Stimulated activated CD8-positive, alpha-beta memory T cell treated with anti-CD3 and anti-CD28 coated beads, Interleukin-4, amount 100 ng/mL, for 4 hours (primary cell): ENCODE results near the gene MAP1LC3B2.

Experiments used
- DNase-seq, 2 donors: peaks; one replicate each; pipeline ENCODE4 v3.0.0-alpha.2; 2020; ENCODE audit warnings: low read depth in 2 of 2, low spot score in 1 of 2

MAP1LC3B2 gene

GRCh38 chr12:116610971-116611541 is 51.9 kb downstream of the MAP1LC3B2 start:
- no peak for DNase-seq

DNA sequence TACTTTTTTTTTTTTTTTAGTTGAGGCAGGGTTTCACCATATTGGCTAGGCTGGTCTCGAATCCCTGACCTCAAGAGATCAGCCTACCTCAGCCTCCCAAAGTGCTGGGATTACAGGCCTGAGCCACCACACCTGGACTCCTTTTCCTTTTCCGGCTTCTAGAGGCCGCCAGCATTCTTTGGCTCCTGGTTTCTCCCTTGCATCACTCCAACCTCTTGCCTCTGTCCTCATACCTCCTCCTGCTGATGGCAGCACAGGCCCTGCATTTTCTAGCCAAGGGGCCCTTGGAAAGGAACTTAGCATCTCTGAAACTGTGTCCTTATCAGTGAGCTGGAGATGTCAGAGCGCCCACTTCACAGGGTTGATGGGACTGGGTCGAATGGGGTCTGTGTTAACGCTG is 53.3 kb downstream of the MAP1LC3B2 start:
- DNase-seq, result no peak

- DNase-seq, result no peak
These were observed 54.1 kb downstream of the MAP1LC3B2 start for GRCh38 chr12:116613256-116613655.

DNA sequence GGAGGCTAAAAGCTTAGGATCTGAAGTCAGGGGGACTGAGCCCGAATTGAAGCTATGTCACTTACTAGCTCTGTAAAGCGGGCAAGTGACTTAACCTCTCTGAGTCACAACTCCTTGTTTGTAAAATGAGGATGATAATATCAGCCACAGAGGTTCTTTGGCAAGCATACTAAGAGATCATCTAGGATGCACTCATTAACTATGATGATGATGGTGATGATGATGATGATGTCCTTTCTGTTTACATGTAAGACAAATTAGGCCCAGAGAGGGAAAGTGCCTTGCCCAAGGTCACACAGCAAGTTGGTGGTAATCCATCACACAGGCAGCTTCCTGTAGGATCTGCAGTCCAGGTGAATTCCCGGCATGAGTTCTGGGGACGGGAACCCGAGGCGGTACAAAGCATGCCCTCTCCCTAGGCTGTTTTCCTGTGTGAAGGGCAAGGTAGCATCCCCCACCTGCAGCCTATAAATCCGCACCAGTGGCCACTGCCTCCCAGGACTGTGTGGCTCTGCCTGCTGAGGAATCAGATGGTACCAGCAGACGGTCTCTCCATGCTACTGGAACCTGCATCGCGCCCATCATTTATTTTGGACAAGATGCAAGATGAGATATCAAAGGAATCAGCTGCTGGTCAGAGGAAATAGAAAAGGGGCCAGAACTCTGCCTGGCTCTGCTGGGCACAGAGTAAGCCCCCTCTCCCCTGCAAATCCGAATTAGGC is 55.2 kb downstream of the MAP1LC3B2 start:
- no peak for DNase-seq

DNA sequence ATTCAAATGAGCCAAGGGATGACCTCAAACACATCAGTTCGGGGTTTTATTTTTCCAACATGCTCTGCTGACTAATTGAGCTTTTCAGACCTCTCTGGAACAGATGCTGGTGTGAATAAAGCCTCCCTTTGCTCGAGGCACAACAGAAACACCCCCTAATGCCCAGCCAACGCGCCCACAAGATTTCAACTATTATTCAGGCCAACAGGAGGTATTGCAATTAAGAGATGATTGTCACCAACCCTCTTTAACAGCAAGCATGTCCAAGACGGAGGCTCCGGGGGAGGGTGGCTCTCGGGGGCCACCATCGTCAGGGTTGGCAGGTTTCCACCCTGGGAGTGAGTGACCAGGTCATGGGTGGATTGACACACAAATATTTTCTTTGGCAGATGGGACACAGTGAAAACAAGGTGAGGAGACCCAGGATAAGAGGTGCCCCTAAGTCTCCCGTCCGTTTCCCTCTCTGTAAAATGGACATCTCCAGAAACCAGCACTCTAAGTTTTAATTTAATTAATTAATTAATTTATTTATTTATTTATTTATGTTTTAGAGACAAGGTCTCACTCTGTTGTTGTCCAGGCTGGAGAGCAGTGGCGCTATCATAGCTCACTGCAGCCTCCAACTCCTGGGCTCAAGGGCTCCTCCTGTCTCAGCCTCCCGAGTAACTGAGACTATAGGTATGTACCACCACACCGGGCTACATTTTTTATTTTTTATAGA is 56.1 kb downstream of the MAP1LC3B2 start:
- no peak for DNase-seq

DNA sequence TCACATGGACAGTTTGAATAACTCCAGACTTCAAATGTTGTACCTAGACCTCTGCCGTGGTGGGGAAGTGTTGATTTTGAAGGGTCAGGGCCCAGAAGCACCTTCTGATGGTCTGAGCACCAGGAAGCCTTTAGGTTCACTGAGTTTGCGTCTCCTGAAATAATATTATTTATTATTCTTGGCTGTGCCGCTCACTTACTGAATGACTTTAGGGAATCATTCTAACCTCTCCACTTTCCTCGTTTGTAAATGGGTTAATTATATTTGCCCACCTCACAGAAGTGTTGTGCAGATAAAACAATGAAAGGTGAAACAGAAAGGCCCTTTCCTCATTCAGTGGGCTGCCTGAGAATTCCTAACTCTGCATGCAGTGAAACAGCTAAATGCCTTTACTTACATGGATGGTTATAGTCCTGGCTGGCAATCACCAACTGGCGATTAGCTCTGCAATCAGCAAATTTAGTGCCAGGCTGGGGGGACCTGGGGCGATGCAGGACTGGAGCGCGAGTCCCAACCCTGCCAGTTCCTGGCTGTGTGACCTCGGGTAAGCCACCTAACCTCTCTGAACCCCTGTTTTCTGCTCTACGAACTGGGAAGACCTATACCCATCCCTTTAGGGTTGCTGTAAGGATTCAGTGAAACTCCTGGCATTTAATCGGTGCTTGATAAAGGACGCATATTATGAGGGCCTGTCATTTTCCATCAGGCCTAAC is 57.5 kb downstream of the MAP1LC3B2 start:
- no peak for DNase-seq

DNA sequence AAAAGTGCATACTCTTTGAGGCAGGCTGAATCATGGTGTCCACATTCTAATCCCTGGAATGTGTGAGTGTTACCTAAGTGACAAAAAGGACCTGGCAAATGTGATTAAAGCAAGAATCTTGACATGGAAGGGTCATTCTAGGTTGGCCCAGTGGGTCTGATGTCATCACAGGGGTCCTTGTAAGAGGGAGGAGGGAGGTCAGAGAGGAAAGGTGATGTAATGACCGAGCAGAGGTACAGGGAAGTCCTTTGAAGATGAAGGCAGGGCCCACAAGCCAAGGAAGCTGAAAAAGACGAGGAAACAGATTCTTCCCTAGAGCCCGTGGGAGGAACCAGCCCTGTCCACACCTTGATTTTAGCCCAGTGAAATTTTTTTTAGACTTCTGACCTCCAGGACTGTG is 60.1 kb downstream of the MAP1LC3B2 start:
- DNase-seq, result no peak

GRCh38 chr12:116620124-116620491 is 60.9 kb downstream of the MAP1LC3B2 start:
- no peak for DNase-seq

DNA sequence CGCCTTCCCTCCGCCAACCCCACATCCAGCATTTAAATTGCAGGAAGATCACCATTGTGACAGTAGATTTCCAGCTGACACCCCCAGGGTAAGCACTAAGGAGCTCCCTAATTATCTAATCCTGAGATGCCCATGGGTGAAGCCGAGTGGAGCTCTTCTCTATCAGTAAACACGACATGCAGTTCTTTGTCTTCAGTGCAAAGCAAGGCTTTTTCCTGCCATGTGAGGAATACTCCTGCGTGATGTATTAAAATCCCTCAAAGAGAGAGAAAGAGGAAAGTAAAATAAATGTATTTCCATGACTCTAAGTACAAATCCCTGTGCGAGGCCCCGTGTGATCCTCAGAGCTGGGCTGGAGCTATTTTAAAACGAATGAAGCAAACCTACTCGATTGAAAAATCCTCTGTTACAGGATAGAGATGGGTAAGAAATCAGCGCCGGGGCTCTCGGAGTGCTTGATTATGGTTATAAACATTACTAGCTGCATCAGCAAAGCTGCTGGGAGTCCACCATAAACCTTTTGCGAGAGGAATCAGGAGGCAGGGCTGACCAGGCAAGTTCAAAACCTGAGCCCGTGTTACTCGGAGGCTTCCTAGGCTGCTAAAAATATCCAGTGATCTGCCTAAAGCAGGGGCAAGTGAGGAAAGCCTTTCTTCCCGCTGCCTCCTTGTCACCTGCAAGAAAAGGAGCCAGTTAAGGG is 61.5 kb downstream of the MAP1LC3B2 start:
- DNase-seq, result no peak

- no peak for DNase-seq
These were observed 62.0 kb downstream of the MAP1LC3B2 start for GRCh38 chr12:116621194-116621593.

- no peak for DNase-seq
These were observed 65.3 kb downstream of the MAP1LC3B2 start for GRCh38 chr12:116624516-116624915.

DNA sequence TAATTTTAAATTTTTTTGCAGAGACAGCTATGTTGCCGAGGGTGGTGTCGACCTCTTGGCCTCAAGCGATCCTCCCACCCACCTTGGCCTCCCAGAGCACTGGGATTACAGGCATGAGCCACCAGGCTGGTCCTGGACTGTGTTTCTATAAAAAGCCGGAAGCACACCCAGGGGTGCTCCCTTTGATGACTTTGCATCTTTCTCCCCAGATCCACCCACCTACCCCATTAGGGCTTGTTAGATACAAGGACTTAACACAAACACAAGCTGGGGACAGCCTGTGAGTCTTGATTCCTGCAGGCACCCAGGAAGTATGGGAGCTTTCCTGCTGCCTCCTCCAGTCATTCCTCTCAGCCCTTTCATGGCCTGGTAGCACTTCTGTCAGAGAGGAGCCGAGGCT is 67.0 kb downstream of the MAP1LC3B2 start:
- DNase-seq, result no peak
